ENCODE results near the gene GOLGA8R. TPM values are rescaled to one million over a fixed set of nuclear protein-coding genes. Genes with fewer than 3 reads are reported as not detected.

The GOLGA8R gene
- polyA plus RNA-seq, 1 donor, result 8.3 TPM

Other genes starting within 250 kb of the GOLGA8R start
- 2.1 TPM for gene CHRFAM7A, start 20.7 kb downstream of the GOLGA8R start, polyA plus RNA-seq (ENCODE audit: insufficient read length)
- 0.81 TPM for gene GOLGA8Q, start 137.8 kb upstream of the GOLGA8R start, polyA plus RNA-seq (ENCODE audit: insufficient read length)
- gene GOLGA8H, start 189.8 kb upstream of the GOLGA8R start, polyA plus RNA-seq (ENCODE audit: insufficient read length), result 1.1 TPM

Measured in hindlimb muscle (tissue), 1 donor.